GM04503 (cell line): ENCODE results near the gene BRIX1.
A peak's percentile ranks its signal among the peaks of the same experiment; 100 is the strongest.
"Not testable (repeated sequence)": the region's sequence is repeated elsewhere in the genome, so short reads cannot be mapped to it uniquely, and the experiment has no call there.

Source experiments
- DNase-seq: peaks from one replicate; pipeline ENCODE4 v3.0.0-alpha.2; 2012; ENCODE audit warnings: low read depth

BRIX1 gene

DNA sequence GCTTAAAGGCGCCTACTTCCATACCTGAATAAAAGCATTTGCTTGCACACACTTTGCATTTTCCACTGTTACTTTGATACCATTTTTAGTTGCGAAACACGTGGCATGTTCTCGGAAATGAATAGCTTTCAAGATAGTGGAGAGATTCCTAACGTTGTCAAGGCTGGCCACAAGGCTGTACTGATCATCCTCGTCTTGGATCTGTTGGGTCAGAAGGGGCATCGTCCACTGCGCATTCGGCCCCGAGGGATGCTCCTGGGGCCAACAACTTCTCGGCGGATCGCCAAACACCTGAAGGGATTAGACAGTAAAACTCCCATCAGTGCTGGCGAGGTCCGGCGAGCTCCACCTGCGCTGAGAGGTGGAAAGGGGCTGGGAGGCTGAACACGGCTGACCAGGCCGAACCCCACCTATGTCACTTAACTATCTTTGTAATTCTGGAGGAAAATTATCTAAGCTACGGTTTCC is 806 bp upstream of the BRIX1 start:
- peak; percentile 19 for DNase-seq

DNA sequence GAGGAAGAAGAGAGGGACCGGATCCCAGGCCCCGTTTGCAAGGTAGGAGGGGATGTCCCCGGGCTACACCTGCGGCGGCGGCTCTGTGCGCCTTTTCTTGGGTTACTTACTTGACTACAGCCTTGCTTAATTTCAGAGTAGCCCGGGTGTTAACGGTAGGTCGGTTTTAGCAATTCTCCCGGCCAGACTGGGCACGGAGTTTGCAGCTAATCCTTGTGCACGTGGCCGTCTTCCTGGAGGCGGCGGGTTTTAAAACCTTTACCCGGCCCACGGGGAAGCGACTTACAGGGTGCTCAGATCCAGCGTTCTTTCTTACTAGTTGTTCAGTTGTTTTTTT is 313 bp downstream of the BRIX1 start:
- DNase-seq, result no peak

DNA sequence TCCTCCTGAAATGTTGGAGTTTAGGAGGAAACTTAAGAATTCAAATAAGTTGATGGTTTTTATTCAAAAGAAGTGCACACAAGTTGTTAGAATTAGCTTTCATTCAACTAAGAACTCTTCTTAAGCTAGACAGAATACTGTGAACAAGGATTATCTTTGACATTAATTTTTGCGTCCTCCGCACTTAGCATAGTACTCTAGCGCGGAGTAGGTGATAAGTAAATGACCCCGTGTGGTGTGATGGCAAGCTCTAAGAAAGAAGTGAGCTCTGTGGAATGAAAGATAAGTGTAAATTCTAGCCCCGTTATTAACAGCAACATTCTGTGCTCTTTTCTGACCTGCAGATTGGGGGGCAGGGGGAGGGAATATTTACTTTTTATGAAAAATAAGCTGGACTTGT is 1.0 kb downstream of the BRIX1 start:
- no peak for DNase-seq

DNA sequence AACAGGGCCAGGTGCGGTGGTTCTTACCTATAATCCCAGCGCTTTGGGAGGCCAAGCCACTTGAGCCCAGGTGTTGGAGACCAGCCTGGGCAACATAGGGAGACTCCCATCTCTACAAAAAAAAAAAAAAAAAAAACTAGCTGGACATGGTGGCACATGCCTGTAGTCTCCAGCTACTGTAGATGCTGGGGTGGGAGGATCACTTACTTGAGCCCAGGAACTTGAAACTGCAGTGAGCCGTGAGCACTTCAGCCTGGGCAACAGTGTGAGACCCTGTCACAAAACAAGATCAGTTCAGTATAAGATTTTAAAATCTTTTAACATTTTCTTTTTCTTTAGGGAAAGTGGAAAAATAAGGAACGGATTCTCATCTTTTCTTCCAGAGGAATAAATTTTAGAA is 2.5 kb downstream of the BRIX1 start:
- DNase-seq, result no peak

DNA sequence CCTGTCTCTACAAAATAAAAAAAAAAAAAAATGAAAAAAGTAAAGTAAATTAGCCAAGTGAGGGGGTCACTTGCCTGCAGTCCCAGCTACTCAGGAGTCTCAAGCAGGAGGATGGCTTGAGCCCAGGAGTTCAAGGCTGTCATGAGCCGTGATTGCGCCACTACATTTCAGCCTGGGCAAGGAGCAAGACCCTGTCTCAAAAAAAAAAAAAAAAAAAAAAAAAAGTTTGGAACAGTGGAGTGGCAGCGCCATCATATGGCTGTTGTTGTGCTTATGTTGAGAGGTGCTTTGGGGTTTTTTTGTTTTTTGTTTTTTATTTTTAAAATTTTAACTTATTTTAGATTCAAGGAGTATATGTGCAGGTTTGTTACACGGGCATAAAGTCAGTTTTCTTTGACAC is 3.6 kb downstream of the BRIX1 start:
- DNase-seq, result no peak

DNA sequence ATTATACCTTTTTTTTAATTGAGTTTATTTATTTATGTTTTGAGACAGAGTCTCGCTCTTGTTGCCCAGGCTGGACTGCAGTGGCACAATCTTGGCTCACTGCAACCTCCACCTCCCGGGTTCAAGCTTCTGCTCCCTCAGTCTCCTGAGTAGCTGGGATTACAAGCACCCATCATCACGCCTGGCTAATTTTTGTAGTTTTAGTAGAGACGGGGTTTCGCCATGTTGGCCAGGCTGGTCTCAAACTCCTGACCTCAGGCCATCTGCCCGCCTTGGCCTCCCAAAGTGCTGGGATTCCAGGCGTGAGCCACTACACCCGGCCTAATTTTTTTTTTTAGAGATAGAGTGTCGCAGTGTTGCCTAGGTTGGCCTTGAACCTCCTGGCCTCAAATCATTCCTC is 7.7 kb downstream of the BRIX1 start:
- DNase-seq, result not testable (repeated sequence)

DNA sequence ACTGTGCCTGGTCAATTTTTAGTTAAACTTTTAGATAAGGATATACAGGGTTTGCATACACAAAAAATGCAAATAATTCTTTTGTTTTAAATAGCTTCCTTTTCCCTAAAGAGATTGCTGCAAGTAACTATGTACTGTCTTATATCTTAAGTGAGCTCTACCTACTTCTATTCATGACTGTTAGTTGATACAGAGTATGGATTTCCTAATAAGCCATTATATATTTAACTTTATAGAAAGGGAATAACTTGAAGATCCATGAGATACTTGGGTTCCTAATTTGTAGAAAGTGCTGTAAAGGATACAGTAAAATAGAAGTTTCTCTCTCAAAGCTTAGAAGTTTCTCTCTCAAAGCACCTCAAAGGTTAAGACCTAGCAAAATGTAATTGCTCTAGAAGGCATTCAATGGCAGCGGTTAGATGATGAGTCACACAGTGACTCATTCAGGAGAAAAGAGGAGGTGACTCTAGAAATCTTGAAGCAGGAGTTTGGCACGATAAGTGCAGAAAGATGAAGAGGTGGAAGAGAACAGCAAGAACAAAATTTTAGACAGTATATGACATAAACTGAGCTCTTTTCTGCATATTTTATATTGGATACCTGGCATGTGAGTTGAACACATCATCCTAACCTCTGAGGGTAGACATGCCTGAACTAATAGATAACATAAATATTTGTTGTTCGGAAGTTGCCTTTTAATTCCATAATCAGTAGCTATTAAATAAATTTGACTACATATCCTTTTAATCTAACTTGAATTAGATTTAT is 8.4 kb downstream of the BRIX1 start:
- peak; percentile 62 for DNase-seq

DNA sequence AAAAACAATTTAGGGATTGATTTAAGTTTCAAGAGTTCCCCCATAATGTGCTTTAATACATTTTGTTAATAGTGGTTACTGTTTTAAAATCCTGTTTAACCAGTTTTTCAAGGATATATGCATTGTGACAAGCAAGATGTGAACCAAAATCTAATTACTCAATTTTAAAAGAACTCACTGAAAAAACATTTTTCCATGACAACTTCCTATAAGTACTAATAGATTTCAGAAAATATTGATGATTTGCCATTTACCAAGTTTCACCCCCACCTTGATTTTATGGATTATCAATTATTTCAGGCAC is 8.9 kb downstream of the BRIX1 start:
- no peak for DNase-seq

DNA sequence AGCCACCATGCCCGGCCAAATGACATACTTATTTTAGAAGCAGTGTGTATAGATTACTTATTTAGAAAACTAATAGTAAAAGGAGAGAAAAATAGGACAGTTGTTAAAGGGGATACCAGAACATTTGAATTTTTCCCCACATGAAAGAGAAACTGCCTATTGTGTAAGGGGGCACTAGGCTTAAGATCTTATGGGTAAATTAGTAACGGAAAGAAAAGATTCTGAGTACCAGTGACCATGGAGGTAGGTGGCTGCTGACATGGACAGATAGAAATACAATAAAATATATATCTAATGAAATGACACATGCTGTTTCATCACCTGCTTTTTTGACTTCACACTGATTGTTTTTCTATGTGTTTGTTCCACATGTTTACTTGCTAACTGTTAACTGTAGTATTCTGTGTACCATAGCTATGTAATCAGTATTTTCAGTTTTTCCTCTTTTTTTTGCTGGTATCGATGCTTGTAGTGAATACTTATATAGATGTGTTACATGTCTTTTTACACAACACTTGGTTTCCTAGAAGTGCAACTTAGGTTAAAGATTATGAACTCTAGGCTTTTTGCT is 10.9 kb downstream of the BRIX1 start:
- no peak for DNase-seq

DNA sequence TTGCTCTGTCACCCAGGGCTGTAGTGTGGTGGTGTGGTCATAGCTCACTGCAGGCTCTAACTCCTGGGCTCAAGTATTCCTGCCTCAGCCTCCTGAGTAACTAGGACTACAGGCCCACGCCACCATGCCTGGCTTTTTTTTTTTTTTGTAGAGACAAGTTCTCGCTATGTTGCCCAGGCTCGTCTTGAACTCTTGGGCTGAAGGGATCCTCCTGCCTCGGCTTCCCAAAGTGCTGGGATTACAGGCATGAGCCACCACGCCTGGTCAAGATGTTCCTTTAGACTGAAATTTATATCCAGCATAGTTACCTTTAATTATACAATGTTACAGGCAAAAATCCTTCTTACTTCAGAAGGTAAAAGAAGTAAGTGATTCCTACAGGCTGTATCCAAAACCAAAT is 12.3 kb downstream of the BRIX1 start:
- no peak for DNase-seq

DNA sequence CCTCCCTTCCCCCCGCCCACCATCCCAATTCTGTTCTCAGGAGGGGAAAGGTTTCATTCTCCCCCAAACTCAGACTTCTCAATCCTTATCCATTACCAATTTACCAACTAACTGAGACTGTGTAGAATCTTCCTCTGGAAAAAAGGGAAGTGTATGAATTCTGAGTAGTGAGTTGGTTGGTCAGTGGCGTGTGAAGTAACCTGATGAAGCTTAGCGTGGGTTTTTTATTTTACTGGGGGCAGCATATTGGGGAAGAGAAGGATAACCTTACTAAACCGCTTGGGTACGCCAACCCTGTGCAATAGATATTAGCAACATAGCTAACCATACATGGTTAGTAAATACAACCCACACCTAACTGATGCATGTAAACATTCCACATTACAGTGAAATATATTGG is 12.8 kb downstream of the BRIX1 start:
- no peak for DNase-seq

DNA sequence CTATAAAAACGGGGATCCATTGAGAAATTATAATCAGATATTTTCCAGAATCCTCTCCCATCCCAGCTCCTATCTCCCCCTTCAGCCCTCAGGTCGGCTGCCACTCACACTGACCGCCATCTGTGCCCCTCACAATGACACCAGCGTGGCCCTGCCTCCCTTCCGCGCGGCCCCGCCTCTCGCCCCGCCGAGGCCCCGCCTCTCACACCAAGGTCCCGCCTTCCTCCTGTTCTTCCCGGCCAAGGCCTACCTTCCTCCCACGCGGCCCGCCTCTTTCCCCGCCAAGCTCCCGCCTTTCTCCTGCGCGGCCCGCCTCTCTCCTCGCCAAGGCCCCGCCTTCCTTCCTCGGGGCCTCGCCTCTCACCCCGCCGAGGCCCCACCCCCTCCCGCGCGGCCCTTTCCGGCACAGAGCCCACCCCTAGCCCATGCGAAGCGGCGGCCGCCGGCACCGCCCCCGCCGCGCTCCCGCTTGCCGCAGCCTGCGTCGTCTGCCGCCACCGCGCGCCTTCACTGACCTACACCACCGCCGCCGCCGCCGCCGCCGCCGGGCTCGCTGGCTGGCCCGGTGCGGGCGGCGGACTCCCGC is 13.7 kb downstream of the BRIX1 start, which contains the start of gene DNAJC21:
Gene DNAJC21, plus strand, starts transcription at position 426 of the 586 bp plus-strand sequence. CDS start 261 bp downstream, outside the sequence.
- peak; percentile 64 for DNase-seq

DNA sequence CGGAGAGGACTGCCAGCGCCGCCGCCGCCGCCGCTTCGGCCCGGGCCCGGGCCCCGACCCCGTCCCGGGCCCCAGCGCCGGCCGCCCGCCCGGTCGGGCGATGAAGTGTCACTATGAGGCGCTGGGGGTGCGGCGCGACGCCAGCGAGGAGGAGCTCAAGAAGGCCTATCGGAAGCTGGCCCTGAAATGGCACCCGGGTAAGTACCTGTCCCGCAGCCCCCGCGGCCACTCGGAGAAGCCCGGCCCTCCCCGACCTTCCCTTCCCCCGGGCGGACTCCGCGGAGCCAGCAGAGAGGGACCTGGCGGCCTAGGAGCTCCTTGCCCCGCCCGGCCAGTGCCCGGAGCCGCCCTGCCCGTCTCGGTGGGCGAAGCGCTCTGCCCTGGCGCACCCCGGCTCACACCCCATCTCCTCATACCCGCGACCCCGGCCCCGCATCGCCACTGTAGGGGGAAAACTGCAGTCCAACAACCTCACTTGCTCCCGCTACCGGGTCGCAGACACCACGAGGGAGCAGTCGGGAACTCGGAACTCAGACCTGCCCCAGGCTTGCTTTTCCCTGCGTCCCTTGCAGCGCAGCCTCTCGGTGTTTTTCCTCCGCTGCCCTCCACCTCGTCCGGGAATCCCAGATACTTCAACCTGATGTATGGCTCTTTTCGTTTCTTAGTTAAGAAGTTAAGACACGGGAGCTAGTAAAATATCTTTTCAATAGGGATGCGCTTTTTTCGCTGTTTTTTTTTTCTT is 14.4 kb downstream of the BRIX1 start:
- DNase-seq, result peak; percentile 34

DNA sequence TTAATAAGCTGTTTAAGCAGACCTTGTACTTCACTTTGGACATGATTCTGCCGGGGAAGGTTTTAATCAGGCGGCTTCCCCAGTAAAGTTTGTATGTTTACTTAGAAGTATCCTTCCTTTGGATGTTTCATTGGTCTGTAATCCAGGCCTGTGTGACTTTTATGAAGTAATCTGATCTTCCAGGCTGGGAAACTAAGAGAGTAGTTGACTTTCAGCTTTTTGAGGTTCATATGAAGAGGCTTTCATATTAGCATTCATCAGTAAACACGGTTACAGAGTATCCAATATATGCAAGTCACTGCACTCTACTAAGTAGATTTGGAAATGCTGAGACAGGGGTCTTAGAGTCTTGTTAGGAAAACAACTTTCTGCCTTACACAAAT is 14.9 kb downstream of the BRIX1 start:
- DNase-seq, result peak; percentile 16

DNA sequence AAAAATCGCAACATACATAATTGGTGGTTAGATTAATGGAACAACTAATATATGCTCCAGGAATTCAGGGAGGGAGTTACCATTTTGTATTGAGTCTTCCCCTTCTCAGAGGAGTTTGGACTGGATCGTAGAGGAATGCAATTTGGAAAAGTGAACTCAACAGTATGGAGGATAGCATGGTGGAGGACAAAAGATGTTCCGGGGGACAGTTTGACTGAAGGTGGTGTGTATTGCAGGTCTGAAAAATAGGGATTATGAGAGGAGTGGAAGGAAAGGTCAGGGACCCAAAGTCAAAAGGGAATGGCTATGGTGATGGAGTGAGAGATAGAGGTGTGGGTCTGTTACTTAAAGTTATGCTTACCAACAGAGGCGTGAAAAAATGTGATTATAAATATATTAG is 15.4 kb downstream of the BRIX1 start:
- DNase-seq, result no peak

DNA sequence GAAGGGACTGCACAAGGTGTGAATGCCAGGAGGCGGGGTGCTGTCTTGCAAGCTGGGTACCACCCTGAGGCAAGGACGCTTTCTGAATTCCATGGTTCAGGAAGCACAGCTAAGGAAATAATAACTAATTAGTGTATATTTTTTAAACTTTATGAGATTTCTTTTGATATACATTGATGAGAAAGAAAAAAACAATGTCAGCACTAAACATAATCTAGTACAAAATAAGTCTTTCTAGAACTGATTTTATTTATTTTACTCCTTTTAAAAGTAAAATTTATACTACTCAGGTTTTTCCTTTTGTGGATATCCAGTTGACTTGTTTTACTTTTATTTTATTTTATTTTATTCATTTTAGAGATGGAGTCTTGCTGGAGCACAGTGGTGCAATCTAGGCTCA is 17.4 kb downstream of the BRIX1 start:
- DNase-seq, result no peak

DNA sequence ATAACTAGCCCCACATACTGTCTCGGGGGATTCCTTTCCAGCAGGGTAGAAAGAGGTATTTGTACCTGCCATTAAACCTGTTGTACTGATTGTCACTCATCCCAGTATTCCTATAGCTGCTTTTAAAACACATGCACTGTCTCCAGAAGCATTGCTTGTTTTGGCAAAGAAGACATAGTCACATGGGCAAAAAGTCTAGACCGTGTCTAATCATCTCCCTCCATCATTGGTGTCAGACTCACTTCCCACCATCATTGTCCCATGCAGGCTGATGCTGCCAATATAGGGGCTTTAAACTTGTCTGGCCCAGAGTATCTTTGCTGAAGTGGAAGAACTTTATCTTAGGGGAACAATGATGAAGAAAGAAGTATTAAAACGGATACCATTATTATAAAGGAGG is 26.4 kb downstream of the BRIX1 start:
- no peak for DNase-seq

DNA sequence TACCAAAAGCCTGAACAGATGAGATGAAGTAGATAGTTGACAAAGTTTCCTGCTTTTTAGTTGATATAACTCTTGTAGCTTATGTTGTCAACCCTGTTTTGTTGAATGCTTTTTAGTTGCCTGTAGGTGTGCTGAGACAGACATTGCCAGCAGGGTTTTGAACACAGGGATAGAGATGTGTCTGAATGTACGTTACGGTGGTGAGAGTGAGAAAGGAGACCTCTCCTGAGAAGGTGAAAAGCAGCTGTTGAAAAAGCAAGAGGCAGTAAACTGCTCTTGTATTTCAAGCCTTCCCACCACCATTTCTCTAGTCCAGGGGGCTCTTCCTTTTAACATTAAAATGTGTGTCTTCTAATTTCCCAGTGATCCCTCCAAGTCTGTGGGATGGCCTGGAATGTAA is 28.5 kb downstream of the BRIX1 start:
- DNase-seq, result no peak

DNA sequence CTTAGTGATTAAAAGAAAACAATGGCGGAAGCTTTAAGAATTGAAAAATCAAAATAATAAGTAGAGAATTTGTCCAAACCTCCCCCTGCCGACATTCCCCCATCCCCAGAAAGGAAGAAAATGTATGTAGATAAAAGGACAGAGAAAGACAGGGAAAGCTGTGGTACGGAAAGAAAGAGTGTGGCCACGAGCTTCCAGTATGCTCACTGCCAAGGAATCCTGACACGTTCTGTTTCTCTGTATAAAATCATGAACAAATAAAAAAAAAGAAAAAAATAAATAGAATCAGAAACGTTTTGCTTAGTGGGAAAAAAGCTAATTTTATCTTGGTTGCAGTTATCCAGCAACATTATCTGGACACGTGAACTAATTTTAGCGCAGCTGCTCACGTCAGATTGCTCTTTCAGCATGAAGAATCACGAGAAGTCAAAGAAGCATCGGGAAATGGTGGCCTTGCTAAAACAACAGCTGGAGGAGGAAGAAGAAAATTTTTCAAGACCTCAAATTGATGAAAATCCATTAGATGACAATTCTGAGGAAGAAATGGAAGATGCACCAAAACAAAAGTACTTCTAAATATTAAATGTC is 29.0 kb downstream of the BRIX1 start:
- no peak for DNase-seq

DNA sequence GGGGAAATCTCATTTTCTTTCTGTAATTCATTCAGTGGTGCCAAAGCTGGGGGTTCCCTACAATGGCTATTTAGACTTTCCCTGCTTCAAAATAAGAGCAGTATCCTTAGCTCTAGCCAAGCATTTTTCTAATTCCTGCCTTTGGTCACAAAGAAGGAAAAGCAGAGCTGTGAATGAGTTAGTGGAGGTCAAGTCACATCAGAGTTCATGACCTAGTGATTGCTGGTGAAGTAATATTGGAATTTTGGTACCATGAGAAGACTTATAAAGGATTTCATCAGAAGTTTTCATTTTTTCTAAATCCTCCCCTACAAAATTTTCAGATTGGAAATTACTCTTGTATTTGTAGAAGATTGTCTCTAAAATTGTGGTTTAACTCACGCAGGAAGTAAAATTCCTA is 41.8 kb downstream of the BRIX1 start:
- DNase-seq, result peak; percentile 47

DNA sequence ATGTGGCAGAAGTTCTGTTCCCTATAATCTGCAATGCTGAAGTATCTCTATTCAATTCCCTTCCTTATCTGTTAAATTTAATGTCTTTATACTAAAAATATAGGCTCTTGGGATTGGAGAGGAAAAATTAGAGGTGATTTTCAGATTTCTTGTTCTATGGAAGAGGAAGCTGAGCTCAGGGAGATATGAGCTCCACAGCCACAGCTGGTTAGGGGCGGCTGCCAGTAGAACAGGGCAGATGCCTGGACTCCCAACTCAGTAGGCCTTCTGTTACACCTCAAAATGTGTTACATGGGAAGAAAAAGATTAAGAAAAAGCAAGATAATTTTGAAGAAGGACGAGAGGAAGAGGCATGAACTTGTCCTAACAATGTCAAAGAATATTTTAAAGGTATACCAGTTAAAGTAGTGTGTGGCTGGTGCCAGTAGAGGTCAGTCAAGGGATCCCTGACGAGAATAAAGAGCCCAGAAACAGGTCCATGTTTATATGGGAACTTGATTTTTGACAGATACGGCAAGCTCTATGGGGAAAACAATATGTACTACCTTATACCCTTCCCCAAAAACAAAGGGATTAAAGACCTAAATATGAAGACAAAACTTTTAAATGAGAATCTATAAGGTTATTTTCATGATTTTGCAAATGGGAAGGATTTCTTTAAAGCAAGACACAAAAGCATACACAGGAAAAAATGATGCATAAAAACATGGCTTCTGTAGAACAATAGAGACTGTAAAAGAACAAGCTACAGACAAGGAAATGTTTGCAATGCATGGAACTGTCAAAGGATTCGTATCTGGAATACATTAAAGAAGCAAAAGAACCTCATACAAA is 42.6 kb downstream of the BRIX1 start:
- DNase-seq, result no peak

DNA sequence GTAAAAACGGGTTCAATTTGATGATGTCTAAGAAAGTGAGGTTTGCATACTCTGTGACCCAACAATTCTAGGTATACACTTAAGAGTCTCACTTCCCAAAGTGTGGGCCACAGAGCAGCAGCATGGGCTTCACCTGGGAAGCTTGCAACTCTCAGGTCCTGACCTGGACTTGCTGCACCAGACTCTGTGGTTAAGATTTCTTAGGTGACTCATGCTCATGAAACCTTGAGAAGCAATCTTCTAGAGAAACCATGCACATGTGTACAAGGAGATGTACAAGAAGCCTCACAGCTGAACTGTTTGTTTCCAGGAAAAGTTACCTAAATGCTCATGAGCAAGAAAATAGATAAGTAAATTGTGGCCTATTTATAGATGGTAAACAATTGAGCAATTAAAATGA is 43.8 kb downstream of the BRIX1 start:
- peak; percentile 13 for DNase-seq
